ENCODE measurements around the gene TBC1D22A.
A peak's percentile ranks its signal among the peaks of the same experiment; 100 is the strongest.

TBC1D22A gene

GRCh38 chr22:46737976-46738646 lies 24.3 kb upstream of the TBC1D22A start, which contains the start of gene CERK:
Gene CERK, minus strand, starts transcription at chr22:46738252. Its CDS starts 104 bp downstream, at chr22:46738148.
- peak; percentile 51 for DNase-seq

- no peak for DNase-seq
Observed at GRCh38 chr22:46738647-46739093, 23.8 kb upstream of the TBC1D22A start.

DNA sequence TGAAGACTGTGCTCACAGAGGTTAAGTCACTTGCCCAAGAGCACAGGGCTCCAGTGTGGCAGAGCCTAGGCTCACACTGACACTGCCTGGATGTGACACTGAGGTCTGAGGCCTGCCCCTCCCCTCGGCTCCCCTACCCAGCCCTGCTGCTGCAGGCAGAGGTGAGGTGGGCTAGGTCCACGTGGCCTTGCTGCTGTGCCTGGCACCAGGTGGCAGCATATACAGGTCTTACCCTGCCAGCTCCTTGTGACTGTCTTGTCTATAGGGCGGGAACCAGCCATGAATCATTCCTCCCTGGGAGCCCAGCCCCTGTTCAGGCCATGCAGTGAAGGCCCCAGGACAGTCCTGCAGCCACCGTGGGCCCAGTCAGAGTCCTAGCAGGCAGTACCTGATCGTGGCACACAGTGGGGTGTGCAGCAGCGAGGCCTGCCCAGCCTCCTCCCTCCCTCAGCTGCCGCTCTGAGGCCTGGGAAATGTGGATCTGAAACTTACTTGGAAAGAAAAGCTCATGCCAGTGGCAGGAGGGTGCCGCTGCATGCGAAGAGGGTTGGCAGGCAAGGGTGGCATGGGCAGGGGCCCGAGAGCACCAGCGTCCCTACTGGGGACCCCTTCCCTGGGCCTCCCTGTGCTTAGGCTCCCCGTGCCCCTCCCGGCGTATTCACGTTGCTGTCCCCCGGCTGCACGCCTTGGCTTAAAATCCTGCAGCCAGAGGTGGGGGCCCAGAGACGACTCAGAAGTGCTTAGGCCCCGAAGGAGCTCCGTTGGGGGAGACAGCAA lies 23.2 kb upstream of the TBC1D22A start:
- DNase-seq = no peak

GRCh38 chr22:46740910-46741780 lies 21.3 kb upstream of the TBC1D22A start:
- DNase-seq = no peak

- DNase-seq = no peak
Observed at GRCh38 chr22:46741974-46742519, 20.4 kb upstream of the TBC1D22A start.

DNA sequence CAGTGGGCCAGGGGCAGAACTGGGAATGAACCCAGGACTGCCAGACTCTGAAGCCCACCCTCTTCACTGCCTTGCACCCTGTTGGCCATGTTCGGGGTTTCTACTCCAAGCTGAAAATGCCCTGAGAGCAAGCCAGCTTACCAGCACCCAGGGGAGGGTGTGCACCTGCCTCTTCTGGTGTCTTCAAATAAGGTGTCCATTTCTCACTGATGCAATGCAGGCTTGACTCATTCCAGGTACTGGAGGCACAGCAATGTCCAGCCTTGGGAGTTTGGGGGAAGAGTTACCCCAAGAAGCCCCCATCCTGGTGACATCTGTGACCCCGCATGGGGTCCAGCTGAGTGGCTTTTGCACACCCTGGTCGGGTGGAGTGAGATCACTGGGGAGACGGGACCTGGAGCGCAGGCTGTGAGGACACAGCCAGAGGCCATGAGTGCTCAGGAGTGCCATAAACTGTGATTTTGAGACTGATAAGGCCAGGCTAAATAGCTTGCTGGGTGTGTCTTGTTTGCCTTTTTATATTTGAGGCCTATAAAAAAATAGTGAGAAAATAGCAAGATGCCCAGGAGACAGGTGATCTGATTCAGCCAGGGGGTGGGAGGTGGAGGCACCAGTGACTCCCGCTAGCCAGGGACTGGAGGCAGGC lies 19.8 kb upstream of the TBC1D22A start:
- DNase-seq = no peak

GRCh38 chr22:46744581-46744980 lies 17.9 kb upstream of the TBC1D22A start:
- DNase-seq = no peak

DNA sequence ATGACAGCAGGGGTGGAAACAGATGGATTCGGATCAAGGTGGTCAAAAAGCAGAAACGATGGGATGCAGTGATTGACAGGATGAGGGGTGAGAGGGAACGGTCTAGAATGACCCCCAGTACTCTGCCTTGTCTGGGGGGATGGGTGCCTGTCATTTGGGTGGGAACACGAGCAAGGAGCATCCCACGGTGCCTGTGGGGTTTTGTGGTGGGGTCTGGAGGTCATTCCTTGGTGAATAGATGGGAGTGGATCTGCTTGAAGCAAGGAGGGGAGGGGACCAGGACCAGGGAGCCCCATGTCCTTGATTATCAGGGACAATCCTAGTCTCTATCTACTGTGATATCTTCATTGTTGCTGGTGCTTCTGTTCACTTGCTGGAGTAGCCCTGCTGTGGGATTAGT lies 16.3 kb upstream of the TBC1D22A start:
- DNase-seq = no peak

GRCh38 chr22:46746620-46747019 lies 15.8 kb upstream of the TBC1D22A start:
- no peak for DNase-seq

DNA sequence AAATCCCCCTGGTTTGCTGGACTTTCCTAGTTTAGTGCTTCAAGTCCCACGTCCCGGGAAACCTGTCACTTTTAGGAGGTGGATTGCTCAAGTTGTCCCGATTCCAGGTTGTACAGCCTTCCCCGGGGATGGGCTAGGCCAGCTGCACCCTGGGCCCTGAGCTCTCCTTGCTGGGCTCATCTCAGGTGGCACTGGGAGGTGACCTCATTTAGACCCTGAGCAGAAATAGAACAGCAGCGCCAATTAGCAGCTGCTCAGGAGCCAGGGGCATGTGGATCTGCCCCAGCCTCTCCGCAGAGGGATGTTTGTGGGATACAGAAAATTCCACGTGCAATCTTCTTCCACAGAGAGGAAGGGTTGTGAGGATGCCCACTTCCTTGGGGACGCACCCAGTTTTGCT lies 14.8 kb upstream of the TBC1D22A start:
- no peak for DNase-seq

DNA sequence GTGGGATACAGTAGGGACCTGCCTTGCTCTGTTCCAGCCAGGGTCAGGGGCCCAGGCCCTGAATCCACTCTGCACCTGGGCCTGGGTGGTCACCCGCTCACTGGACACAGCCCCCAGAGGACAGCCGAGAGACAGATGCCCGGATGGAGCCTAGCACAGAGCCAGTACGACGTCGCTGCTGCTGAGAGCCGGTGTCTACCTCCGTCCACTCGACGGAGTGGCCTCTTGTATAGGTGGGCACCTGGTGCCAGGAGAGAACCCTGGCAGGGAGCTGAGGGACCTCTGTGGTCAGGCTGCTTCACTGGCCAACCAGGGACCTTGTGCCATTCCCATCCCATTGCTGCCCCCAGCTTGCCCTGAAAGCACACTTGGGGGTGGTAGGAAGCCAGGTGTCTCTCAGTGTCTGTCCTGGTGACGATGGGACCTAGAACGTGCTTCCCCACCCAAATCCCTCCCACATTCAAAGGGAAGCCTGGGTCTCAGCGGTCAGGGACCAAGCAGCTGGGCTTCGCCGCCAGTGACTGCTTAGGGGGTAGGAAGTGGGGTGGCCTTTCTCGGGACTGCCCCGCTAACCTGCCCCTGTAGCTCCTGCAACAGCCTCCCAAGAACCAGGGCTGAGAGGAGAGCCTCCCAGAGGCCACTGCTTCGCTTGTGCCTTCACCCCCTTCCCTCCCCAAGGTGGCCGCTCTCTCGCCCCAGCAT lies 14.1 kb upstream of the TBC1D22A start:
- no peak for DNase-seq

DNA sequence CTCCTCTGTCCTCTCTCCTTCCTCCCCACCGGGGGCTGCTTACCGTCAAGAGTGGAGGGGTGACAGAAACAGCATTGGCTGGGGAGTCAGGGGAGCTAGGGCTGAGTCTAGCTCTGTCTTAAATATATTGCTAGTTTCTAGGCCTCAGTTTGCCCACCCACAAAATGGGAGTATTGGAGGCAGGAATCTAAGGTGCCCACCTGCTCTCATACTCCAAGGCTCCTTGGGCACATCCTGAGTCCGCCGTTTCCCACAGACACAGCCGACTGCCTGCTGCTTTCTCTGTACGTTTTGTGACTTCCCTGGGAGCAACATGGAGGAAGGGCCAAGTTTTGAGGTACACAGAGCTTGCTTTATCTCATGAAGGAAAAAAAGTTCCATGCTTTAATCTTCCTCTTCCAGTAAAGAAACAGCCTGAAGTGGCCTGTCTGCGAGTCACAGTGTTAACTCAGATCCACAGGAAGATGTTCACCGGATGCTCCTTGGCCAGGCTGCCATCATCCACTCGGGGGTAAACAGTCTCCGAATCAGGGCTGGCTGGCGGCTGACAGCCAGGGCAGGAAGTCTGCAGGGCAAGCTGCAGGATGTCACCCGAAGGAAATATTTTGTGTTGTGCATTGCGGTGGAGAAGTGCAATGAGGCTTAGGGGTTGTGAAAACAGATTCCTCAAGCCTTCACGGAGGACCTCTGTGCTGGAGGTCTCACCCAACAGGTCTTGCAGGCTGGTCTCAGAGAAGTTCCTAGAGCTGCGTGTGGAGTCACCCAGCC lies 13.4 kb upstream of the TBC1D22A start:
- DNase-seq = no peak

DNA sequence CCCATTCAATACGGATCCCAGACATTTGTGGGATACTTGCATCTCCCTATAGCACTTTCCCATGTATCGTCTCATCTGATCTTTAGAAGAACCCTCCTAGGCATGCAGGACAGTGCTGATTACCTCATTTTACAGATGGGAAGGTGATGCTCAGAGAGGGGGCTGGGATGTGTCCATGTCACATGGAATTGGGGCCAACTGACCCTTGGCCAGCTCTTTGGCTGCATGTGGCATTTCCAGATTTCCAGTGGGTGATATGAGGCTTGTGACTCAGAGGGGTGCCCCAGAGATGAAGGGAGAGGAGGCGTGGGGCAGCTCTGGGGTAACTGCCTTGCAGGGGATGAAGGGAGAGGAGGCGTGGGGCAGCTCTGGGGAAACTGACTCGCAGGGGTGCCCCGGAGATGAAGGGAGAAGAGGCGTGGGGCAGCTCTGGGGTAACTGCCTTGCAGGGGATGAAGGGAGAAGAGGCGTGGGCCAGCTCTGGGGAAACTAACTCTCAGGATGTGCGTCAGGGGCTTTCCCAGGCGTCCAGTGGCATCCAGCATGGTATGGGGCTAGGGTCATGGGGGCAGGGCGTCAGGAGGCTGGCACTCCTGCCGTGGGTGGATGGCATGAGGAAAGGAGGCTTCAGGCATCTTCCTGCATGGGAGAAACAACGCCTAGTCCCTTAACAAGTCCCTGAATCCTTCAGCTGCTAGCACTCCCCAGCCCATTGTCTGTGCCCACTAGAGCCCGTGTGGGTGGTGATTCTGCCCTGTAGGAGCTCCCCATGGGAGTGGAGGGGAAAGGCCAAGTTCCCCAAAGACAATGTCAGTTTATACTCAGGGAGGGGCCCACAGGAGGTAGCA lies 12.5 kb upstream of the TBC1D22A start:
- no peak for DNase-seq

- no peak for DNase-seq
Observed at GRCh38 chr22:46750530-46750800, 12.0 kb upstream of the TBC1D22A start.

GRCh38 chr22:46750863-46751443 lies 11.5 kb upstream of the TBC1D22A start:
- no peak for DNase-seq

DNA sequence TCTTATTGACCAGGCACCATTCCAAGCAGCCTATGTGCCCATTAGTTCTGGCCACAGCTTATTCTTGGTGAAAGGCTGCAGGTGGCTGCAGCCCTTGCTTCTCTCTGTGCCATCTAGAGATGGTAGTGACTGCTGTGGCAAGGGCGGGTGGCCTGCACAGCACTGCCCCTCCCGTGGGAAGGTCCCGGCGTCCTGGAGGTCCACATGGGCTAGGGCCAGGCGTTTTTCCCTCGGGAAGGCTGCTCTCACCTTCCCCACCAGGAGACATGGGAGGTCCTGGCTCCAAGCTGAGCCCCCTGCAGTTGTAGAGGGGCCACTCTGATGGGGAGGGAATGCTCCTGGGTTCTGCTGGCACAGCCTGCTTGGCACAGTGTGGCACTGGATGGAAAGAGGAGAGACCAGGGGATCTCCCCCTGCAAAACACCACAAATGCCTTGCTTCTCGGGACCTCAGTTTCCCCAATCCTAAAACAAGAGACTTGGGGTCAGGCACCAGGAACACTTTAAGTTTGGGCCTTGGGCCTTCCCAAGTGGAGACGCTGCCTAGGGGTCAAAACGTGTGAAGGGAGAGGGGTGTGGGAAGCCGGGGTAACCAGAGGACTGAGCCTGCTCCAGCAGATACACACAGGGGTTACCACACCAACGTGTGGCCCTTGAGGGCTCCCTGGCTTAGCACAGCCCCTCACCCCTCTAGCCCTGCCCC lies 10.0 kb upstream of the TBC1D22A start:
- no peak for DNase-seq

DNA sequence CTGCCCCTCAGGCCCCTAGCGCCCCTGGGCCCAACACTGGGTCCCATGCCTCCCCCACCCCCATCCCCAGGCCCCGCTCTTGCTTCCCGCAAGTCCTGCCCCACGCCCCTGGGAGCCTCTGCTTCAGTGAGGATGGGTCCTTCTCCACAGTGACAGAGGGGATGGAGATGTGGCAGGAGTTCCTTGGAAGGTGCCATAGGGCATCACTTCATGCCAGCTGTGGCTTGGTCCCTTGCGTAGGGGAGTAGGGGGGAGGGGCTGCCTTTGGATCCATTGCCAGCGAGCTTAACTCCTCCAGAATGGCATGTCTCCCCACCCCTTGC lies 9.5 kb upstream of the TBC1D22A start:
- DNase-seq = no peak

DNA sequence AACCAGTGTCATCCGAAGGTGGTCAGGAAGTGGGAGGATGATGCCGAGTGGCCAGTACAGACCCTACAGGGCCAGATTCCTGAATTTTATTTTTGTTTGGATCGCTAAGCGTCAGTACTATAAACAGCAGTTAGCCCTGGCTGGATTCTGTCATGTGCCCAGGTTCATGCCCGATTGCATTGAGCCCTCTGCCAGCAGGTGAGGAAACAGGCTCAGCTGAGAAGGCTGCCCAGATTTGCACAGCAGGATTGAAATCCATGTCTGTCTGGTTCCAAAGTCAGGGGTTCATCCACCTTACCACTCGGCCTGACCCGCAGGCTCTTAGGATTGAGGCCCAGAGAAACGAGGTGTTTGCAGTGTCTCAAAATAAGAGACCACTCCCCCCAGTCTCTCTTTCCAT lies 9.1 kb upstream of the TBC1D22A start:
- DNase-seq = no peak

DNA sequence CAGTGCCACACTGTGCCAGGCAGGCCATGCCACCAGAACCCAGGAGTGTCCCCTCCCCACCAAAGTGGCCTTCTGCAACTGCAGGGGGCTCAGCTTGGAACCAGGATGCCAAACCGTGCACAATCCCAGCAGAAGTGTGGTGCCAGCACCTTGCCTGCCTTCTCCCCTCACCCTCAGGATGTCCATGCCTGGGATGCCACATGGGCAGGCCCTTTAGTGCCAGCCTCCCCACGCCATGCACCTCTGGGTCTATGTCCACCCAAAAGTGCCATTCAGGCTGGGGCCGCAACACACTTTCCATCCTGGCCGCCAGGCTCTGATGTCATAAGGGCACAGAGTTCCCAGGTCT lies 8.7 kb upstream of the TBC1D22A start:
- DNase-seq = no peak
